ENCODE results near the gene ASH1L. TPM values are rescaled to one million over a fixed set of nuclear protein-coding genes. Genes with fewer than 3 reads are reported as not detected.
"Not testable (repeated sequence)": the region's sequence is repeated elsewhere in the genome, so short reads cannot be mapped to it uniquely, and the experiment has no call there.

ASH1L gene, protein sequence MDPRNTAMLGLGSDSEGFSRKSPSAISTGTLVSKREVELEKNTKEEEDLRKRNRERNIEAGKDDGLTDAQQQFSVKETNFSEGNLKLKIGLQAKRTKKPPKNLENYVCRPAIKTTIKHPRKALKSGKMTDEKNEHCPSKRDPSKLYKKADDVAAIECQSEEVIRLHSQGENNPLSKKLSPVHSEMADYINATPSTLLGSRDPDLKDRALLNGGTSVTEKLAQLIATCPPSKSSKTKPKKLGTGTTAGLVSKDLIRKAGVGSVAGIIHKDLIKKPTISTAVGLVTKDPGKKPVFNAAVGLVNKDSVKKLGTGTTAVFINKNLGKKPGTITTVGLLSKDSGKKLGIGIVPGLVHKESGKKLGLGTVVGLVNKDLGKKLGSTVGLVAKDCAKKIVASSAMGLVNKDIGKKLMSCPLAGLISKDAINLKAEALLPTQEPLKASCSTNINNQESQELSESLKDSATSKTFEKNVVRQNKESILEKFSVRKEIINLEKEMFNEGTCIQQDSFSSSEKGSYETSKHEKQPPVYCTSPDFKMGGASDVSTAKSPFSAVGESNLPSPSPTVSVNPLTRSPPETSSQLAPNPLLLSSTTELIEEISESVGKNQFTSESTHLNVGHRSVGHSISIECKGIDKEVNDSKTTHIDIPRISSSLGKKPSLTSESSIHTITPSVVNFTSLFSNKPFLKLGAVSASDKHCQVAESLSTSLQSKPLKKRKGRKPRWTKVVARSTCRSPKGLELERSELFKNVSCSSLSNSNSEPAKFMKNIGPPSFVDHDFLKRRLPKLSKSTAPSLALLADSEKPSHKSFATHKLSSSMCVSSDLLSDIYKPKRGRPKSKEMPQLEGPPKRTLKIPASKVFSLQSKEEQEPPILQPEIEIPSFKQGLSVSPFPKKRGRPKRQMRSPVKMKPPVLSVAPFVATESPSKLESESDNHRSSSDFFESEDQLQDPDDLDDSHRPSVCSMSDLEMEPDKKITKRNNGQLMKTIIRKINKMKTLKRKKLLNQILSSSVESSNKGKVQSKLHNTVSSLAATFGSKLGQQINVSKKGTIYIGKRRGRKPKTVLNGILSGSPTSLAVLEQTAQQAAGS (N-terminal part only)
- 28.5 TPM for total RNA-seq (ENCODE audit: unreplicated experiment)
- long read RNA-seq, partial matches to known transcripts: 2 of 3 reads
- long read RNA-seq, other reads (novel, unspliced or antisense): 1 of 3 reads

- H3K9me3 Mint-ChIP-seq (ENCODE audit: unreplicated experiment): no peaks in the 10 kb centered on the region
- peaks cover 13% of the 10 kb centered on the region for H3K36me3 Mint-ChIP-seq (ENCODE audit: low read depth, unreplicated experiment)
- peak within 1 kb of the TSS; percentile 99 for H3K4me3 Mint-ChIP-seq (ENCODE audit: unreplicated experiment)
- H3K4me1 Mint-ChIP-seq (ENCODE audit: unreplicated experiment): peaks cover 15% of the 10 kb centered on the region
- peak within 1 kb of the TSS; percentile 98 for H3K27ac Mint-ChIP-seq (ENCODE audit: unreplicated experiment)
- TF ChIP-seq, protein P1, sequence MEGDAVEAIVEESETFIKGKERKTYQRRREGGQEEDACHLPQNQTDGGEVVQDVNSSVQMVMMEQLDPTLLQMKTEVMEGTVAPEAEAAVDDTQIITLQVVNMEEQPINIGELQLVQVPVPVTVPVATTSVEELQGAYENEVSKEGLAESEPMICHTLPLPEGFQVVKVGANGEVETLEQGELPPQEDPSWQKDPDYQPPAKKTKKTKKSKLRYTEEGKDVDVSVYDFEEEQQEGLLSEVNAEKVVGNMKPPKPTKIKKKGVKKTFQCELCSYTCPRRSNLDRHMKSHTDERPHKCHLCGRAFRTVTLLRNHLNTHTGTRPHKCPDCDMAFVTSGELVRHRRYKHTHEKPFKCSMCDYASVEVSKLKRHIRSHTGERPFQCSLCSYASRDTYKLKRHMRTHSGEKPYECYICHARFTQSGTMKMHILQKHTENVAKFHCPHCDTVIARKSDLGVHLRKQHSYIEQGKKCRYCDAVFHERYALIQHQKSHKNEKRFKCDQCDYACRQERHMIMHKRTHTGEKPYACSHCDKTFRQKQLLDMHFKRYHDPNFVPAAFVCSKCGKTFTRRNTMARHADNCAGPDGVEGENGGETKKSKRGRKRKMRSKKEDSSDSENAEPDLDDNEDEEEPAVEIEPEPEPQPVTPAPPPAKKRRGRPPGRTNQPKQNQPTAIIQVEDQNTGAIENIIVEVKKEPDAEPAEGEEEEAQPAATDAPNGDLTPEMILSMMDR (IDR thresholded peaks at IDR 0.05; ENCODE audit: unreplicated experiment): no peak
- peaks cover 13% of the 10 kb centered on the region for H3K27me3 Mint-ChIP-seq (ENCODE audit: unreplicated experiment)
- DNase-seq (ENCODE audit: low spot score): peak; percentile 88
Observed at GRCh38 chr1:155562581-155563376, at the start of gene ASH1L. ASH1L (minus strand) TSS chr1:155562803; CDS start chr1:155521519, 41,284 bp downstream.

- DNase-seq (ENCODE audit: low spot score); H3K9me3 Mint-ChIP-seq (ENCODE audit: unreplicated experiment); H3K4me1 Mint-ChIP-seq (ENCODE audit: unreplicated experiment); H3K27ac Mint-ChIP-seq (ENCODE audit: unreplicated experiment); H3K27me3 Mint-ChIP-seq (ENCODE audit: unreplicated experiment); H3K4me3 Mint-ChIP-seq (ENCODE audit: unreplicated experiment): not testable (repeated sequence)
- peaks cover 17% of the 10 kb centered on the region for H3K36me3 Mint-ChIP-seq (ENCODE audit: low read depth, unreplicated experiment)
Observed at GRCh38 chr1:155610257-155610647, 47.6 kb upstream of the ASH1L start.

DNA sequence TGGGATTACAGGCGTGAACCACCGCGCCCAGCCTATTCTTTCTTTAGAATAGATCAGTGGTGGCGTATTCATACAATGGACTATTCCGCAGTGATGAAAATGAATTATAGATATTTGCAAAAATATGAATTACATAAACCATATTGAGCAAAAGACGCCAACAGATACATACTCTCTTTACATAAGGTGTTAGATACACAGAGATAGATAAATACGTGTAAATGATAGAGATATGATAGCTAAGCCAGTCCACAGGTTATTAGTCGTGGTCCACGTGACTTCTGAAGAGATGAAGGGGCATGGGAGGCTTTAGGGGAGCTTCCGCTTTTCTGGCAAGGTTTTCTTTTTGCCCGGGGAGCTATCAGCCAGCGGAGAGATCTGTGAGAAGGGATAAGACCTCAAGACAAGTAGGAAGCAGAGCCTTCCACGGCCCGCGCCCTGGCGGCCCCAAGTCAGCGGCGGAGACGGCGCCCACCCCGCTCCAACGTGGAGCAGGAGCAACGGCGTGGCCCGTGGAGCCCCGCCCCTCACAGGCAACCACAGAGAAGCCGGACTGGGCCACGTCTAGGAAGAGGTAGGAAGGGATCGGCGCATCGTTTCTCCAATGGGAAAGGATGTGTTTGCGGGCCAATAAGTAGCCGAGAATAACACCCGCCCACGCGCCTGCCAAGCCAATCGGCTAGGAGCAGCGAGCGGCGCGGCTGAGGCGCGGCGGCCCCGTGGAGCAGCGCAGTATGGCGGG, 47.1 kb upstream of the ASH1L start, which contains the start of gene MSTO1:
Gene MSTO1 (plus strand): TSS at position 704 of the 742 bp plus-strand sequence. CDS start 31 bp downstream, at position 735.
- no peaks in the 10 kb centered on the region for H3K9me3 Mint-ChIP-seq (ENCODE audit: unreplicated experiment)
- peak; percentile 75 for DNase-seq (ENCODE audit: low spot score)
- H3K27me3 Mint-ChIP-seq (ENCODE audit: unreplicated experiment): peaks cover 3% of the 10 kb centered on the region
- H3K36me3 Mint-ChIP-seq (ENCODE audit: low read depth, unreplicated experiment): peaks cover 14% of the 10 kb centered on the region
- TF ChIP-seq, protein P1 (IDR thresholded peaks at IDR 0.05; ENCODE audit: unreplicated experiment): no peak
- peak within 1 kb of the TSS; percentile 91 for H3K4me3 Mint-ChIP-seq (ENCODE audit: unreplicated experiment)
- H3K4me1 Mint-ChIP-seq (ENCODE audit: unreplicated experiment): peaks cover 4% of the 10 kb centered on the region
- H3K27ac Mint-ChIP-seq (ENCODE audit: unreplicated experiment): peak within 1 kb of the TSS; percentile 77

DNA sequence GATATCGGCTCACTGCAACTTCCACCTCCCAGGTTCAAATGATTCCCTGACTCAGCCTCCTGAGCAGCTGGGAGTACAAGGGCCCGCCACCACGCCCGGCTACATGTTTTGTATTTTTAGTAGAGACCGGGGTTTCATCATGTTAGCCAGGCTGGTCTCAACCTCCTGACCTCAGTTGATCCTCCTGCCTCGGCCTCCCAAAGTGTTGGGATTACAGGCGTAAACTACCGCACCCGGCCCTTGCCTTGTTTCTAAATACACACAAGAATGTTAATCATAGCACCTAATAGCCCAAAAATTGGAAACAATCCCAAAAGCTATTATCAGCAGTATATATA, 46.3 kb upstream of the ASH1L start:
- TF ChIP-seq, protein P1 (IDR thresholded peaks at IDR 0.05; ENCODE audit: unreplicated experiment): no peak
- Mint-ChIP-seq H3K4me1 (ENCODE audit: unreplicated experiment) (peaks cover 4% of the 10 kb centered on the region), H3K4me3 (ENCODE audit: unreplicated experiment) (no peak overlapping the region), H3K27me3 (ENCODE audit: unreplicated experiment) (peaks cover 3% of the 10 kb centered on the region), H3K27ac (ENCODE audit: unreplicated experiment) (no peak overlapping the region), H3K36me3 (ENCODE audit: low read depth, unreplicated experiment) (peaks cover 12% of the 10 kb centered on the region), H3K9me3 (ENCODE audit: unreplicated experiment) (no peaks in the 10 kb centered on the region)
- DNase-seq (ENCODE audit: low spot score): no peak

All from endothelial cell (in vitro differentiated cells).